Panc1 (cell line): ENCODE data around the gene UGT1A7.

Experiments used
- CTCF ChIP-seq: fragments of 450-650 bp; IDR thresholded peaks from 2 replicates; pipeline ENCODE4 v1.5.1; 2017; ENCODE audit warnings: mild to moderate bottlenecking
- POLR2AphosphoS5 ChIP-seq: IDR thresholded peaks from 2 replicates; pipeline ENCODE4 v1.6.1; 2012; ENCODE audit warnings: mild to moderate bottlenecking, low read depth, low read length, moderate library complexity
- REST ChIP-seq, 2 experiments: IDR thresholded peaks; 2 replicates each; pipeline ENCODE4 v1.6.1; 2011 to 2012; ENCODE audit warnings: low read depth in 2 of 2, control low read depth in 1 of 2, low read length in 1 of 2, mild to moderate bottlenecking in 1 of 2, moderate library complexity in 1 of 2; ENCODE audit not compliant: insufficient read depth in 1 of 2
- SIN3A ChIP-seq: IDR thresholded peaks from 2 replicates; pipeline ENCODE4 v1.6.1; 2012; ENCODE audit warnings: low read depth, mild to moderate bottlenecking, low read length, moderate library complexity, borderline replicate concordance; ENCODE audit not compliant: insufficient read depth
- TCF7L2 ChIP-seq: IDR thresholded peaks from 2 replicates; pipeline ENCODE4 v1.6.1; 2011; ENCODE audit warnings: mild to moderate bottlenecking, low read depth, low read length, inconsistent platforms

- TF ChIP-seq CTCF (no peak), REST (IDR thresholded peaks at IDR 0.05; ENCODE audit: insufficient read depth in 1 of 2, low read depth in 2 of 2, low read length in 1 of 2) (no peak), POLR2AphosphoS5 (no peak), SIN3A (no peak), TCF7L2 (no peak)
Measured at GRCh38 chr2:233807215-233807865, 125.6 kb downstream of the UGT1A7 start.
